Gastrocnemius medialis (tissue), 4 donors: ENCODE data around the gene TUFT1. TPM values are rescaled to one million over a fixed set of nuclear protein-coding genes. Genes with fewer than 3 reads are reported as not detected.
"Not testable (repeated sequence)": the region's sequence is repeated elsewhere in the genome, so short reads cannot be mapped to it uniquely, and the experiment has no call there.

Experiments used
- ATAC-seq, 2 donors: fragments of 150-250 bp; one replicate each; pipeline ENCODE4 v1.9.1; 2016
- DNase-seq, 2 donors: peaks; one replicate each; pipeline ENCODE4 v3.0.0-alpha.2; 2019
- H3K27ac ChIP-seq, 4 donors: fragments of 200-600 bp; sonication (generic); 1 replicate in 1 of 4; 2 replicates in 3 of 4; pipeline ENCODE4 v1.5.1; 2016 to 2018; ENCODE audit warnings: mild to moderate bottlenecking in 2 of 4, moderate library complexity in 1 of 4
- H3K27me3 ChIP-seq, 3 donors: fragments of 200-600 bp; sonication (generic) in 2 of 3; 1 replicate in 1 of 3; 2 replicates in 2 of 3; pipeline versions ENCODE4 v1.5.1 to v1.6.0; 2016 to 2019; ENCODE audit warnings: mild to moderate bottlenecking in 1 of 3, moderate library complexity in 1 of 3
- H3K36me3 ChIP-seq, 2 donors: fragments of 200-600 bp; sonication (generic) in 1 of 2; one replicate each; pipeline ENCODE4 v1.5.1; 2017 to 2018
- H3K4me1 ChIP-seq, 2 donors: fragments of 200-600 bp; sonication (generic) in 1 of 2; one replicate each; pipeline ENCODE4 v1.5.1; 2016 to 2017; ENCODE audit warnings: mild to moderate bottlenecking in 2 of 2
- H3K4me3 ChIP-seq, 4 donors: fragments of 200-600 bp; sonication (generic) in 3 of 4; 1 replicate in 1 of 4; 2 replicates in 3 of 4; pipeline ENCODE4 v1.5.1; 2016 to 2019; ENCODE audit warnings: mild to moderate bottlenecking in 2 of 4
- H3K9me3 ChIP-seq, 3 donors: fragments of 200-600 bp; sonication (generic) in 2 of 3; 1 replicate in 1 of 3; 2 replicates in 2 of 3; pipeline ENCODE4 v1.5.1; 2016 to 2019
- CTCF ChIP-seq, 5 experiments: fragments of 450-650 bp in 3 of 5; fragments of 200-600 bp in 2 of 5; sonication (generic) in 2 of 5; IDR thresholded peaks in 4 of 5; conservative IDR thresholded peaks in 1 of 5; 1 replicate in 4 of 5; 2 replicates in 1 of 5; pipeline ENCODE4 v1.5.1; 2016 to 2019; ENCODE audit warnings: antibody characterized with exemption in 5 of 5, mild to moderate bottlenecking in 3 of 5, moderate library complexity in 3 of 5
- POLR2A ChIP-seq, 2 donors: fragments of 450-650 bp; IDR thresholded peaks; one replicate each; pipeline ENCODE4 v1.6.1; 2017; ENCODE audit warnings: antibody characterized with exemption in 2 of 2, mild to moderate bottlenecking in 2 of 2, moderate library complexity in 2 of 2
- in situ Hi-C, 4 donors: fragments of 200-750 bp; cut with MboI; loops; one replicate each; pipeline versions ENCODE4 v1.15.0 to v1.8.0; 2017; ENCODE audit warnings: low sequenced_read_pairs in 4 of 4
- intact Hi-C: fragments of 100-400 bp; cut with DNase I; formaldehyde crosslinking; loops from one replicate; pipeline ENCODE4 v1.15.1; 2023; ENCODE audit warnings: low total_unique reads
- total RNA-seq, 4 donors: library from RNA; depleted of rRNA; stranded (reverse); fragments of >200 nt; gene quantifications; one replicate each; pipeline versions ENCODE4 v1.1.0 to v1.2.3, GENCODE V29; 2016

The TUFT1 gene
- total RNA-seq, 4 donors from 2014 or later, result 1.2 to 4.0 (median 2.7) TPM

- in situ Hi-C loops, result no loop called here
- no peak for TF ChIP-seq POLR2A (IDR thresholded peaks at IDR 0.05)
- no peak for TF ChIP-seq CTCF (IDR thresholded peaks at IDR 0.05 in 4 of 5, conservative IDR thresholded peaks at IDR 0.05 in 1 of 5)
- no peak overlapping the region for H3K27ac ChIP-seq
These were observed 24.0 kb upstream of the TUFT1 start for GRCh38 chr1:151516031-151516511.

GRCh38 chr1:151518431-151518830 is 21.7 kb upstream of the TUFT1 start:
- no peak overlapping the region for H3K4me3 ChIP-seq
- no peak for TF ChIP-seq CTCF (IDR thresholded peaks at IDR 0.05 in 4 of 5, conservative IDR thresholded peaks at IDR 0.05 in 1 of 5)
- no peak for TF ChIP-seq POLR2A (IDR thresholded peaks at IDR 0.05)
- intact Hi-C loops, result no loop called here
- peaks cover 0 to 12% (median 0%) of the 10 kb centered on the region in 3 donors for H3K27me3 ChIP-seq
- no peak for DNase-seq
- no peaks in the 10 kb centered on the region for H3K4me1 ChIP-seq
- no peaks in the 10 kb centered on the region for H3K9me3 ChIP-seq
- in situ Hi-C loops, result no loop called here
- H3K36me3 ChIP-seq, result no peaks in the 10 kb centered on the region
- ATAC-seq, result no peak
- H3K27ac ChIP-seq, result no peak overlapping the region

More at GRCh38 chr1:151516031-151516511, 24.0 kb upstream of the TUFT1 start:
- peaks cover 8 to 13% of the 10 kb centered on the region in 2 donors for H3K4me1 ChIP-seq
- H3K4me3 ChIP-seq, result no peak overlapping the region
- intact Hi-C loops, result no loop called here
- H3K9me3 ChIP-seq, result no peaks in the 10 kb centered on the region
- H3K27me3 ChIP-seq, result peaks cover 11 to 29% (median 16%) of the 10 kb centered on the region in 3 donors
- no peak for ATAC-seq
- no peak for DNase-seq
- H3K36me3 ChIP-seq, result no peaks in the 10 kb centered on the region

- Histone ChIP-seq H3K27ac (no peak overlapping the region), H3K4me3 (no peak overlapping the region), H3K36me3 (no peaks in the 10 kb centered on the region), H3K27me3 (peaks cover 0 to 9% (median 0%) of the 10 kb centered on the region in 3 donors), H3K4me1 (no peaks in the 10 kb centered on the region), H3K9me3 (no peaks in the 10 kb centered on the region)
- ATAC-seq (no peak), DNase-seq (no peak)
- in situ Hi-C loops, result no loop called here
- TF ChIP-seq CTCF (IDR thresholded peaks at IDR 0.05 in 4 of 5, conservative IDR thresholded peaks at IDR 0.05 in 1 of 5) (no peak), POLR2A (IDR thresholded peaks at IDR 0.05) (no peak)
- intact Hi-C loops, result no loop called here
These were observed 21.2 kb upstream of the TUFT1 start for GRCh38 chr1:151518936-151519335.

- in situ Hi-C loops, result no loop called here
- TF ChIP-seq POLR2A (IDR thresholded peaks at IDR 0.05) (no peak), CTCF (IDR thresholded peaks at IDR 0.05 in 4 of 5, conservative IDR thresholded peaks at IDR 0.05 in 1 of 5) (no peak)
- intact Hi-C loops, result no loop called here
- Histone ChIP-seq H3K27me3 (peaks cover 0 to 3% (median 0%) of the 10 kb centered on the region in 3 donors), H3K4me3 (no peak overlapping the region), H3K27ac (no peak overlapping the region), H3K36me3 (no peaks in the 10 kb centered on the region), H3K9me3 (no peaks in the 10 kb centered on the region), H3K4me1 (no peaks in the 10 kb centered on the region)
- ATAC-seq, result no peak
- DNase-seq, result no peak
These were observed 20.4 kb upstream of the TUFT1 start for GRCh38 chr1:151519667-151520066.

- H3K36me3 ChIP-seq, result no peaks in the 10 kb centered on the region
- TF ChIP-seq CTCF (IDR thresholded peaks at IDR 0.05 in 4 of 5, conservative IDR thresholded peaks at IDR 0.05 in 1 of 5) (no peak), POLR2A (IDR thresholded peaks at IDR 0.05) (no peak)
- in situ Hi-C loops, result no loop called here
- intact Hi-C loops, result no loop called here
- H3K27me3 ChIP-seq, result no peaks in the 10 kb centered on the region
- H3K4me3 ChIP-seq, result no peak overlapping the region
- no peaks in the 10 kb centered on the region for H3K4me1 ChIP-seq
- H3K9me3 ChIP-seq, result no peaks in the 10 kb centered on the region
- ATAC-seq (no peak), DNase-seq (no peak)
- no peak overlapping the region for H3K27ac ChIP-seq
These were observed 19.8 kb upstream of the TUFT1 start for GRCh38 chr1:151520359-151520758.

GRCh38 chr1:151522427-151522826 is 17.7 kb upstream of the TUFT1 start:
- intact Hi-C loops, result not testable (repeated sequence)

More at GRCh38 chr1:151522427-151522826, 17.7 kb upstream of the TUFT1 start:
- in situ Hi-C loops, ATAC-seq, H3K4me1 ChIP-seq, H3K4me3 ChIP-seq, DNase-seq, H3K27ac ChIP-seq, H3K36me3 ChIP-seq, H3K9me3 ChIP-seq, H3K27me3 ChIP-seq: not testable (repeated sequence)
